GM23338 (cell line): ENCODE measurements around the gene NFIA. TPM values are rescaled to one million over a fixed set of nuclear protein-coding genes. Genes with fewer than 3 reads are reported as not detected.

ENCODE experiments used
- ATAC-seq: fragments of 200-7000 bp; cut with Tn5 transposase; 3 replicates; pipeline ENCODE4 v1.9.1; 2020
- DNase-seq: peaks from one replicate; pipeline ENCODE4 v3.0.0-alpha.2; 2015; ENCODE audit warnings: low spot score
- H2AFZ ChIP-seq: fragments of 200-600 bp; sonication (generic); 2 replicates; pipeline ENCODE4 v1.8.0; 2016; ENCODE audit warnings: antibody characterized with exemption, mild to moderate bottlenecking, moderate library complexity
- H3F3A ChIP-seq: fragments of 200-600 bp; sonication (generic); replicated peaks from 2 replicates; pipeline ENCODE4 v1.8.0; 2017; ENCODE audit warnings: antibody characterized with exemption, mixed run types, low read depth
- H3K27ac ChIP-seq: fragments of 200-600 bp; sonication (generic); 2 replicates; pipeline ENCODE4 v1.6.1; 2016; ENCODE audit warnings: low read depth
- H3K27me3 ChIP-seq: fragments of 200-600 bp; sonication (generic); 2 replicates; pipeline ENCODE4 v1.8.0; 2016; ENCODE audit warnings: mild to moderate bottlenecking, mixed run types, moderate library complexity; ENCODE audit not compliant: insufficient read depth
- H3K36me3 ChIP-seq: fragments of 200-600 bp; sonication (generic); 2 replicates; pipeline ENCODE4 v1.8.0; 2016; ENCODE audit warnings: mild to moderate bottlenecking; ENCODE audit not compliant: insufficient read depth
- H3K4me1 ChIP-seq: fragments of 200-600 bp; sonication (generic); 2 replicates; pipeline ENCODE4 v1.8.0; 2016; ENCODE audit warnings: mild to moderate bottlenecking, moderate library complexity; ENCODE audit not compliant: insufficient read depth
- H3K4me2 ChIP-seq: fragments of 200-600 bp; sonication (generic); 2 replicates; pipeline ENCODE4 v1.7.1; 2017; ENCODE audit warnings: mixed run types
- H3K4me3 ChIP-seq: fragments of 200-600 bp; sonication (generic); 2 replicates; pipeline ENCODE4 v1.6.1; 2016; ENCODE audit warnings: mixed run types
- H3K79me2 ChIP-seq: fragments of 200-600 bp; sonication (generic); replicated peaks from 2 replicates; pipeline ENCODE4 v1.8.0; 2017; ENCODE audit warnings: mild to moderate bottlenecking; ENCODE audit not compliant: insufficient read depth
- H3K9me2 ChIP-seq: fragments of 200-600 bp; sonication (generic); 2 replicates; pipeline ENCODE4 v1.8.0; 2017; ENCODE audit not compliant: insufficient read depth
- H4K20me1 ChIP-seq: fragments of 200-600 bp; sonication (generic); replicated peaks from 2 replicates; pipeline ENCODE4 v1.8.0; 2017; ENCODE audit warnings: mild to moderate bottlenecking; ENCODE audit not compliant: insufficient read depth
- H3K27ac Mint-ChIP-seq: 2 replicates; pipeline ENCODE4 v1.8.0; 2020; ENCODE audit warnings: inconsistent platforms, mild to moderate bottlenecking, moderate library complexity, mixed read lengths
- H3K27me3 Mint-ChIP-seq: 3 replicates; pipeline ENCODE4 v1.8.0; 2022; ENCODE audit warnings: low read depth, mild to moderate bottlenecking, moderate library complexity, mixed read lengths, inconsistent platforms; ENCODE audit not compliant: insufficient read depth, poor library complexity
- H3K36me3 Mint-ChIP-seq: 3 replicates; pipeline ENCODE4 v1.8.0; 2021; ENCODE audit warnings: low read depth, mild to moderate bottlenecking, inconsistent platforms, moderate library complexity, mixed read lengths
- H3K4me1 Mint-ChIP-seq: 3 replicates; pipeline ENCODE4 v1.8.0; 2020; ENCODE audit warnings: mild to moderate bottlenecking, inconsistent platforms, mixed read lengths
- H3K4me3 Mint-ChIP-seq: 3 replicates; pipeline ENCODE4 v1.8.0; 2021; ENCODE audit warnings: moderate library complexity, mild to moderate bottlenecking, inconsistent platforms, mixed read lengths
- H3K9me3 Mint-ChIP-seq: 3 replicates; pipeline ENCODE4 v1.8.0; 2020; ENCODE audit warnings: moderate library complexity, mild to moderate bottlenecking, inconsistent platforms, mixed read lengths
- CREB1 ChIP-seq: fragments of 250-450 bp; sonication (Bioruptor Pico); IDR thresholded peaks from 2 replicates; pipeline ENCODE4 v1.5.0; 2020; ENCODE audit warnings: low read depth, mild to moderate bottlenecking, moderate library complexity
- CTCF ChIP-seq, 2 experiments: fragments of 200-600 bp in 1 of 2; sonication (generic) in 1 of 2; conservative IDR thresholded peaks; 2 replicates each; pipeline versions ENCODE4 v1.5.1 to v1.6.1; 2016 to 2017; ENCODE audit warnings: antibody characterized with exemption in 2 of 2, low read depth in 2 of 2, mild to moderate bottlenecking in 2 of 2, moderate library complexity in 1 of 2
- ETS1 ChIP-seq: IDR thresholded peaks from 2 replicates; pipeline ENCODE4 v1.6.1; 2016; ENCODE audit warnings: antibody characterized with exemption
- EZH2 ChIP-seq: fragments of 200-600 bp; sonication (generic); IDR thresholded peaks from one replicate; pipeline ENCODE4 v1.8.0; 2017; ENCODE audit warnings: antibody characterized with exemption, mild to moderate bottlenecking, low read depth; ENCODE audit not compliant: unreplicated experiment
- EZH2phosphoT487 ChIP-seq: fragments of 200-600 bp; sonication (generic); IDR thresholded peaks from one replicate; pipeline ENCODE4 v1.8.1; 2018; ENCODE audit warnings: antibody characterized with exemption; ENCODE audit not compliant: unreplicated experiment
- POLR2AphosphoS5 ChIP-seq: IDR thresholded peaks from 2 replicates; pipeline ENCODE4 v1.6.1; 2016; ENCODE audit warnings: antibody characterized with exemption, low read depth
- polyA plus RNA-seq: library from polyadenylated mRNA; unstranded; fragments of >200 nt; fragmentation: Nextera tagmentation; extraction: Ambion mirVana; gene quantifications from 2 replicates; pipeline ENCODE4 v1.2.1, GENCODE V29; 2016
- total RNA-seq: library from RNA; depleted of rRNA; stranded (reverse); fragments of >200 nt; shearing (Covaris generic); gene quantifications from 2 replicates; pipeline ENCODE4 v1.2.3, GENCODE V29; 2014

Gene NFIA
- total and polyA plus RNA-seq, 2 experiments from 2014 or later, result 0.97 to 2.3 TPM

- Histone ChIP-seq H3K9me2 (no peaks in the 10 kb centered on the region), H3K36me3 (no peaks in the 10 kb centered on the region), H3K27me3 (peaks cover 77% of the 10 kb centered on the region), H3K4me2 (peak overlapping the region; percentile 79), H3F3A (peaks cover 14% of the 10 kb centered on the region; the same call in 1 of the 2 replicates), H3K27ac (no peak overlapping the region), H4K20me1 (0 out of 2 replicates have a peak, but pooled peaks cover 6% of the 10 kb centered on the region), H3K79me2 (no peaks in the 10 kb centered on the region), H2AFZ (peak overlapping the region; percentile 53; the same call in 1 of the 2 replicates), H3K4me1 (peaks cover 50% of the 10 kb centered on the region), H3K4me3 (peak overlapping the region; percentile 58)
- peaks cover 2% of the 10 kb centered on the region; the same call in 2 of the 3 replicates for H3K9me3 Mint-ChIP-seq
- DNase-seq, result peak; percentile 88
- peaks cover 3% of the 10 kb centered on the region; the same call in 1 of the 3 replicates for H3K36me3 Mint-ChIP-seq
- H3K27ac Mint-ChIP-seq, result no peak overlapping the region
- ATAC-seq, result peak; percentile 31
- peak; percentile 42 to 44 for TF ChIP-seq CTCF (conservative IDR thresholded peaks at IDR 0.05; ENCODE audit: low read depth in 2 of 2)
- no peak for TF ChIP-seq EZH2phosphoT487
- TF ChIP-seq CREB1, result peak; percentile 27; the same call in 1 of the 2 replicates
- peak overlapping the region; percentile 79 for H3K4me3 Mint-ChIP-seq
- H3K27me3 Mint-ChIP-seq, result peaks cover 61% of the 10 kb centered on the region
- H3K4me1 Mint-ChIP-seq, result peaks cover 45% of the 10 kb centered on the region
These were observed 2.4 kb upstream of the NFIA start for GRCh38 chr1:61079898-61080336.

GRCh38 chr1:61080413-61081143 is 1.8 kb upstream of the NFIA start:
- no peaks in the 10 kb centered on the region for H3K9me2 ChIP-seq
- H3K27ac Mint-ChIP-seq, result no peak overlapping the region
- peak overlapping the region; percentile 79 for H3K4me3 Mint-ChIP-seq
- no peak for ATAC-seq
- peaks cover 2% of the 10 kb centered on the region; the same call in 2 of the 3 replicates for H3K9me3 Mint-ChIP-seq
- peaks cover 45% of the 10 kb centered on the region for H3K4me1 Mint-ChIP-seq
- peaks cover 50% of the 10 kb centered on the region for H3K4me1 ChIP-seq
- peaks cover 14% of the 10 kb centered on the region; the same call in 1 of the 2 replicates for H3F3A ChIP-seq
- peak; percentile 32 for DNase-seq
- H3K27ac ChIP-seq, result no peak overlapping the region
- peak overlapping the region; percentile 58 for H3K4me3 ChIP-seq
- H3K27me3 Mint-ChIP-seq, result peaks cover 63% of the 10 kb centered on the region
- peaks cover 77% of the 10 kb centered on the region for H3K27me3 ChIP-seq
- H3K36me3 Mint-ChIP-seq, result peaks cover 3% of the 10 kb centered on the region; the same call in 1 of the 3 replicates
- peaks cover 8% of the 10 kb centered on the region; the same call in 1 of the 2 replicates for H4K20me1 ChIP-seq
- no peaks in the 10 kb centered on the region for H3K79me2 ChIP-seq
- peak overlapping the region; percentile 79 for H3K4me2 ChIP-seq
- no peak for TF ChIP-seq POLR2AphosphoS5
- TF ChIP-seq CTCF (conservative IDR thresholded peaks at IDR 0.05; ENCODE audit: low read depth in 2 of 2), result no peak
- TF ChIP-seq EZH2, result peak; percentile 71
- TF ChIP-seq EZH2phosphoT487, result no peak
- TF ChIP-seq ETS1, result no peak
- H2AFZ ChIP-seq, result no peak overlapping the region
- no peaks in the 10 kb centered on the region for H3K36me3 ChIP-seq
